ENCODE results near the gene NAPB. TPM values are rescaled to one million over a fixed set of nuclear protein-coding genes. Genes with fewer than 3 reads are reported as not detected.

NAPB gene
- polyA plus RNA-seq, 3 donors from 2014 or later = 6.1 to 11.2 (median 7.0) TPM

- DNase-seq = no peak
- Mint-ChIP-seq H3K4me1 (no peaks in the 10 kb centered on the region), H3K4me3 (no peak overlapping the region), H3K36me3 (no peaks in the 10 kb centered on the region), H3K9me3 (no peaks in the 10 kb centered on the region), H3K27me3 (ENCODE audit: low read depth in 3 of 3) (peaks cover 0 to 14% (median 3%) of the 10 kb centered on the region in 3 donors), H3K27ac (no peak overlapping the region)
These were observed 85.8 kb downstream of the NAPB start for GRCh38 chr20:23335521-23335920.

GRCh38 chr20:23334111-23334510 is 87.2 kb downstream of the NAPB start:
- no peaks in the 10 kb centered on the region for H3K36me3 Mint-ChIP-seq
- H3K4me3 Mint-ChIP-seq = no peak overlapping the region
- H3K4me1 Mint-ChIP-seq = no peaks in the 10 kb centered on the region
- H3K27ac Mint-ChIP-seq = no peak overlapping the region
- H3K27me3 Mint-ChIP-seq (ENCODE audit: low read depth in 3 of 3) = peaks cover 0 to 14% (median 3%) of the 10 kb centered on the region in 3 donors
- no peak for DNase-seq
- no peaks in the 10 kb centered on the region for H3K9me3 Mint-ChIP-seq

- DNase-seq = no peak
- Mint-ChIP-seq H3K4me3 (no peak overlapping the region), H3K27me3 (ENCODE audit: low read depth in 3 of 3) (peaks cover 0 to 14% (median 3%) of the 10 kb centered on the region in 3 donors), H3K4me1 (no peaks in the 10 kb centered on the region), H3K9me3 (no peaks in the 10 kb centered on the region), H3K27ac (no peak overlapping the region), H3K36me3 (no peaks in the 10 kb centered on the region)
These were observed 88.8 kb downstream of the NAPB start for GRCh38 chr20:23332467-23332866.

GRCh38 chr20:23331450-23332350 is 89.6 kb downstream of the NAPB start:
- Mint-ChIP-seq H3K4me3 (no peak overlapping the region), H3K27ac (no peak overlapping the region)

GRCh38 chr20:23327617-23328333 is 93.5 kb downstream of the NAPB start:
- Mint-ChIP-seq H3K9me3 (no peaks in the 10 kb centered on the region), H3K36me3 (no peaks in the 10 kb centered on the region), H3K27me3 (ENCODE audit: low read depth in 3 of 3) (peaks cover 0 to 5% (median 2%) of the 10 kb centered on the region in 3 donors), H3K4me3 (no peak overlapping the region), H3K4me1 (no peaks in the 10 kb centered on the region), H3K27ac (no peak overlapping the region)
- no peak for DNase-seq

More at GRCh38 chr20:23331450-23332350, 89.6 kb downstream of the NAPB start:
- DNase-seq = no peak
- Mint-ChIP-seq H3K9me3 (no peaks in the 10 kb centered on the region), H3K36me3 (no peaks in the 10 kb centered on the region), H3K27me3 (ENCODE audit: low read depth in 3 of 3) (peaks cover 0 to 10% (median 0%) of the 10 kb centered on the region in 3 donors), H3K4me1 (no peaks in the 10 kb centered on the region)

- Mint-ChIP-seq H3K27me3 (ENCODE audit: low read depth in 3 of 3) (peaks cover 0 to 4% (median 2%) of the 10 kb centered on the region in 3 donors), H3K36me3 (no peaks in the 10 kb centered on the region), H3K27ac (no peak overlapping the region), H3K9me3 (no peaks in the 10 kb centered on the region), H3K4me1 (no peaks in the 10 kb centered on the region), H3K4me3 (no peak overlapping the region)
- DNase-seq = no peak
These were observed 94.5 kb downstream of the NAPB start for GRCh38 chr20:23326774-23327173.

GRCh38 chr20:23325107-23325506 is 96.2 kb downstream of the NAPB start:
- no peaks in the 10 kb centered on the region for H3K4me1 Mint-ChIP-seq
- H3K27me3 Mint-ChIP-seq (ENCODE audit: low read depth in 3 of 3) = peaks cover 0 to 6% (median 2%) of the 10 kb centered on the region in 3 donors
- no peak for DNase-seq
- no peaks in the 10 kb centered on the region for H3K36me3 Mint-ChIP-seq
- H3K4me3 Mint-ChIP-seq = no peak overlapping the region
- H3K9me3 Mint-ChIP-seq = no peaks in the 10 kb centered on the region
- no peak overlapping the region for H3K27ac Mint-ChIP-seq

Other genes with a start within 250 kb of the NAPB start
- 100 to 1,000 TPM in 1 of 3 donors, 10 to 100 TPM in 2; 60.3 to 129 (median 94.2) TPM for gene NXT1, start 70.7 kb downstream of the NAPB start, polyA plus RNA-seq
- gene GZF1, start 59.3 kb downstream of the NAPB start, polyA plus RNA-seq = 1 to 10 TPM; 3.5 to 7.0 (median 5.5) TPM
- gene CSTL1, start 18.2 kb upstream of the NAPB start, polyA plus RNA-seq = not detected
- gene CST11, start 31.4 kb upstream of the NAPB start, polyA plus RNA-seq = not detected
- gene CST8, start 69.6 kb upstream of the NAPB start, polyA plus RNA-seq = not detected
- not detected for gene CST9L, start 147.0 kb upstream of the NAPB start, polyA plus RNA-seq
- not detected for gene CST9, start 184.4 kb upstream of the NAPB start, polyA plus RNA-seq
- gene CST3, start 216.5 kb upstream of the NAPB start, polyA plus RNA-seq = 100 to 1,000 TPM in 2 of 3 donors, 10 to 100 TPM in 1; 60.0 to 290 (median 289) TPM

All from immature natural killer cell (primary cell).